Adrenal gland (tissue), 12 donors: ENCODE data around the gene SH3RF1. TPM values are rescaled to one million over a fixed set of nuclear protein-coding genes. Genes with fewer than 3 reads are reported as not detected.

Experiments
- DNase-seq, 7 donors: peaks; one replicate each; pipeline ENCODE4 v3.0.0-alpha.2; 2019 to 2020
- H3K27ac ChIP-seq, 5 donors: fragments of 200-600 bp; sonication (generic) in 4 of 5; 1 replicate in 3 of 5; 2 replicates in 2 of 5; pipeline versions ENCODE4 v1.5.1 to v1.8.0; 2016 to 2020; ENCODE audit warnings: mild to moderate bottlenecking in 1 of 5
- H3K27me3 ChIP-seq: fragments of 200-600 bp; 2 replicates; pipeline ENCODE4 v1.8.0; 2021
- H3K36me3 ChIP-seq, 2 donors: fragments of 200-600 bp; replicated peaks in 1 of 2; 1 replicate in 1 of 2; 2 replicates in 1 of 2; pipeline versions ENCODE4 v1.5.1 to v1.8.0; 2018 to 2022
- H3K4me1 ChIP-seq, 2 donors: fragments of 200-600 bp; replicated peaks in 1 of 2; 1 replicate in 1 of 2; 2 replicates in 1 of 2; pipeline versions ENCODE4 v1.5.1 to v1.8.0; 2018 to 2021
- H3K4me3 ChIP-seq, 4 donors: fragments of 200-600 bp; sonication (generic) in 3 of 4; one replicate each; pipeline ENCODE4 v1.5.1; 2016 to 2018
- H3K9me3 ChIP-seq, 3 donors: fragments of 200-600 bp; sonication (generic) in 1 of 3; replicated peaks in 1 of 3; 1 replicate in 2 of 3; 2 replicates in 1 of 3; pipeline versions ENCODE4 v1.5.1 to v1.8.0; 2016 to 2021
- POLR2A ChIP-seq, 2 donors: fragments of 450-650 bp; IDR thresholded peaks; one replicate each; pipeline ENCODE4 v1.6.1; 2017; ENCODE audit warnings: antibody characterized with exemption in 2 of 2, mild to moderate bottlenecking in 2 of 2, moderate library complexity in 1 of 2
- WGBS, 4 donors: extraction: QIAGEN DNeasy Blood & Tissue Kit in 2 of 4; methylation state at CpG; one replicate each; pipeline versions ENCODE4 v1.1.5 to v1.1.7; 2013 to 2017; 5-methylcytosine and 5-hydroxymethylcytosine counted together
- intact Hi-C, 2 donors: fragments of 100-400 bp; cut with DNase I; formaldehyde crosslinking; loops; one replicate each; pipeline versions ENCODE4 v1.14.1 to v1.15.0; 2022 to 2023
- polyA plus RNA-seq, 3 donors: library from polyadenylated mRNA; stranded (reverse); fragments of 200-250 nt in 2 of 3; fragments of 350-450 nt in 1 of 3; fragmentation: Illumina TruSeq in 1 of 3; extraction: RNeasy Lipid Tissue Mini Kit (QIAGEN cat#74804) in 1 of 3; gene quantifications; one replicate each; pipeline ENCODE4 v1.2.3, GENCODE V29; 2013 to 2014
- total RNA-seq, 9 donors: library from RNA; depleted of rRNA in 4 of 9; stranded (reverse); fragments of >200 nt in 4 of 9; fragments of 120-200 nt in 1 of 9; fragmentation: NEBNext Ultra II Directional in 1 of 9; extraction: Animal tissue kit (Norgen Biotek cat#: 25700) in 1 of 9; gene quantifications; one replicate each; pipeline versions ENCODE4 v1.1.0 to v1.2.4, GENCODE V29; 2013 to 2023
- TF ChIP-seq, protein P1 (sequence below), 6 experiments: fragments of 450-650 bp in 4 of 6; fragments of 200-600 bp in 2 of 6; sonication (generic) in 1 of 6; IDR thresholded peaks; 1 replicate in 5 of 6; 2 replicates in 1 of 6; pipeline versions ENCODE4 v1.5.1 to v1.8.0; 2016 to 2021; ENCODE audit warnings: antibody characterized with exemption in 6 of 6, mild to moderate bottlenecking in 2 of 6, moderate library complexity in 1 of 6
- donor health status: healthy with polysubstance abuse.
- donor health status: Bipolar disorder and iron deficiency.
- donor health status: DM: yes; HTN: yes; CAD: no.
- donor health status: DM: no; HTN: no; CAD: no.
- donor health status: DM: no; HTN: no; CAD: no.
- donor health status: DM: yes; HTN: yes; CAD: no.

Gene SH3RF1
- total and polyA plus RNA-seq, 12 donors = 1.8 to 19.3 (median 8.6) TPM

DNA sequence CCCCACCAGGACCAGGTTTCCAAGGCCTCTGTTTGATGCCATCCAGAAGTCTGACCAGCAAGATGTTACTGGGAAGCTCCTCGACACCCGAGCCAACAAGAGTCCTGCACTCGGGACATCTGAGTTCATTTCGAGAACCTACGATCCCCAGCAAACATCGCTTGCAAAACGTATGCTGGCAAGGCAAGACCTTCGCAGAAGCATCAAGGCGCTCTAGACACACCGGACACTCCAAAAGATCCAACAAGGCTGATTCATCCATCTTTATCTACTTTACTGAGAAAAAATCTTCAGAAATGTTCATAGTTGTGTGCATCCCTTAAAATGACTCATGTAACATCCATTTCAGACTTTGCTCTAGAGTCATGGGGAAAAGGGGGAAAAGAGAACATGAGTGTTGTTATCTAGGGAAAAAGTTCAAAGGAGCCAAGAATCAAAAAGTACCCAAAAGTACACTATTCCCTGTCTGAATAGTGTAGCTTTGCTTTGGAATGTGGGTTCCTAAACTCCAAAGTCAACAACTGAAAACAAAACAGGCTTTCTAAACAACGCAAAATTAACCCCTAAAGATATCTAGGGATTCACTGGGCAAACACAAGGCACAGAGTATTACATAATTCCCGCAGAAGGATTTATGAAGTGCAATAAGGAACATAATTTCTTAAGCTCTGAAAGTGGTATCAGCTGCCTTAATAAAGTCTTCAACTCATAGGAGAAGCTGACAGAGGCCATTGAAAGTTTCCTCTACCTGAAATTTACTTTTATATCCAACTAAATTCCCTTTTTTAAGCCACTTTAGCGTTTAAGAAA, 1.6 kb downstream of the SH3RF1 start:
- H3K27me3 ChIP-seq = no peaks in the 10 kb centered on the region
- H3K9me3 ChIP-seq = no peaks in the 10 kb centered on the region
- peak overlapping the region in 2 of 4 donors; percentile 84 to 93 for H3K4me3 ChIP-seq
- TF ChIP-seq POLR2A (IDR thresholded peaks at IDR 0.05) = no peak
- TF ChIP-seq, protein P1, sequence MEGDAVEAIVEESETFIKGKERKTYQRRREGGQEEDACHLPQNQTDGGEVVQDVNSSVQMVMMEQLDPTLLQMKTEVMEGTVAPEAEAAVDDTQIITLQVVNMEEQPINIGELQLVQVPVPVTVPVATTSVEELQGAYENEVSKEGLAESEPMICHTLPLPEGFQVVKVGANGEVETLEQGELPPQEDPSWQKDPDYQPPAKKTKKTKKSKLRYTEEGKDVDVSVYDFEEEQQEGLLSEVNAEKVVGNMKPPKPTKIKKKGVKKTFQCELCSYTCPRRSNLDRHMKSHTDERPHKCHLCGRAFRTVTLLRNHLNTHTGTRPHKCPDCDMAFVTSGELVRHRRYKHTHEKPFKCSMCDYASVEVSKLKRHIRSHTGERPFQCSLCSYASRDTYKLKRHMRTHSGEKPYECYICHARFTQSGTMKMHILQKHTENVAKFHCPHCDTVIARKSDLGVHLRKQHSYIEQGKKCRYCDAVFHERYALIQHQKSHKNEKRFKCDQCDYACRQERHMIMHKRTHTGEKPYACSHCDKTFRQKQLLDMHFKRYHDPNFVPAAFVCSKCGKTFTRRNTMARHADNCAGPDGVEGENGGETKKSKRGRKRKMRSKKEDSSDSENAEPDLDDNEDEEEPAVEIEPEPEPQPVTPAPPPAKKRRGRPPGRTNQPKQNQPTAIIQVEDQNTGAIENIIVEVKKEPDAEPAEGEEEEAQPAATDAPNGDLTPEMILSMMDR (IDR thresholded peaks at IDR 0.05) = no peak
- no peaks in the 10 kb centered on the region for H3K36me3 ChIP-seq
- H3K27ac ChIP-seq = peak overlapping the region in 1 of 5 donors; percentile 90
- intact Hi-C loops = no loop called here
- 58 to 60% (median 58%) methylated on average over 11 to 13 of the region's 13 CpGs for WGBS, 4 donors
- DNase-seq = peak in 5 of 7 donors; percentile 16 to 53 (median 24)
- peaks cover 11 to 31% of the 10 kb centered on the region in 2 donors for H3K4me1 ChIP-seq

DNA sequence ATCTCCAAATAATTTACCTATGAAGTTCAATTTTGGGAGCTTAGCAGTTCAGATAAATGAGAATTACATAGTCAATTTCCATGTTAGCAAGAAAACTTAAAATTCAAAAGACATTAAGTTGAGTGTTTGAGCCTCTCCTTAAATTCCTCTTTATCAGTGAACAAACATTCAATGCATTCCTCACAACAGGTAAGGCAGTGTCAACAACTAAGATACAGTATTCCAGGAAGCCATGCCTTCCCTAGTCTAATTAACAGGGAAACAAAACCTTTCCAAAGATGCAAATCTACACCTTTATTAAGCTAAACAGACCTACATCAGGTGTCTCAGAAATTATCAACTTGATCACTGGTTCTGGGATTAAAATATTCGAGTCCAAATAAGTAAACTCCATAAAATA, 3.7 kb downstream of the SH3RF1 start:
- WGBS, 4 donors = 67 to 82% (median 78%) methylated on average over 1 of the region's 1 CpG
- H3K4me1 ChIP-seq = peaks cover 11 to 31% of the 10 kb centered on the region in 2 donors
- intact Hi-C loops = no loop called here
- H3K9me3 ChIP-seq = no peaks in the 10 kb centered on the region
- no peak overlapping the region for H3K27ac ChIP-seq
- H3K27me3 ChIP-seq = no peaks in the 10 kb centered on the region
- H3K36me3 ChIP-seq = no peaks in the 10 kb centered on the region
- DNase-seq = no peak
- no peak overlapping the region for H3K4me3 ChIP-seq
- TF ChIP-seq, protein P1 (IDR thresholded peaks at IDR 0.05) = no peak
- no peak for TF ChIP-seq POLR2A (IDR thresholded peaks at IDR 0.05)

DNA sequence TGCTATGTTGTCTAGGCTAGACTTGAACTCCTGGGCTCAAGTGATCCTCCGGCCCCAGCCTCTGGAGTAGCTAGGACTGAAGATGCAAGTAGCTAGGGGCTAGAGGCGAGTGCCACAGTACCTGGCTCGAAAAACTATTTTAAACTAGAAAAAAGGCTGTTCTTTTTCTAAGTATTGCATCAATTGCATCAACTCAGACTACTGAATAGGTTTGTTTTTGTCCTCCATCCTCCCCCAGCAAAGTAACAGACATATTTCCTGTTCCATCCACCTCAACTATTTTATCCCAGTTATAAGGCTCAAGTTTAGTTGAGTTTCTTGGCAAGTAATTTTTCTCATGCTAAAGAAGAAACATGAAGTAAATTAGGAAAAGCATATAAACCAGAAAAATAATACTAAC, 4.1 kb downstream of the SH3RF1 start:
- no peak overlapping the region for H3K4me3 ChIP-seq
- peaks cover 9 to 26% of the 10 kb centered on the region in 2 donors for H3K4me1 ChIP-seq
- TF ChIP-seq, protein P1 (IDR thresholded peaks at IDR 0.05) = no peak
- no peak for TF ChIP-seq POLR2A (IDR thresholded peaks at IDR 0.05)
- 92 to 98% (median 96%) methylated on average over 3 of the region's 3 CpGs for WGBS, 4 donors
- no peaks in the 10 kb centered on the region for H3K9me3 ChIP-seq
- intact Hi-C loops = no loop called here
- no peaks in the 10 kb centered on the region for H3K36me3 ChIP-seq
- no peak for DNase-seq
- no peak overlapping the region for H3K27ac ChIP-seq
- H3K27me3 ChIP-seq = no peaks in the 10 kb centered on the region

DNA sequence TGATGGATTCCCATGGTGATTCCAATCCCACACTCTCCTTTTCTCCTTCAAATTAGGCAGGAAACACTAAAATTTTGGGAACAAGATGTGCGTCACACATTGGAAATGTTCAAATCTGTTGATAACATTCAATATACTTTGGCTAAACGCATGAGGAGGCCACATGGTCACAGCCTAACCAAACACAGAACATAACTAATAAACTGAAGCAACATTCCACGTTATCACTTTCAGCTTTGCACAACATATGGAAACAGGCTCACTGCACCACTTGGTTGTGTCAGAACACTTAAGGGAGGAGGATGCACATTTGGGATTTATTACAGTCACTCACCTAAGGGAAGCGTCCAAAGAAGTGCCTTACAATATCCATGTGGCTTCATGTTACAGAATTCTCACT, 4.7 kb downstream of the SH3RF1 start:
- no peaks in the 10 kb centered on the region for H3K9me3 ChIP-seq
- no peaks in the 10 kb centered on the region for H3K27me3 ChIP-seq
- DNase-seq = no peak
- peaks cover 5 to 22% of the 10 kb centered on the region in 2 donors for H3K4me1 ChIP-seq
- no peaks in the 10 kb centered on the region for H3K36me3 ChIP-seq
- intact Hi-C loops = no loop called here
- TF ChIP-seq, protein P1 (IDR thresholded peaks at IDR 0.05) = no peak
- TF ChIP-seq POLR2A (IDR thresholded peaks at IDR 0.05) = no peak
- no peak overlapping the region for H3K4me3 ChIP-seq
- WGBS, 4 donors = 93 to 94% (median 93%) methylated on average over 4 of the region's 4 CpGs
- H3K27ac ChIP-seq = no peak overlapping the region
